Lower leg skin (tissue), 4 donors: ENCODE measurements around the gene KAT6B. TPM values are rescaled to one million over a fixed set of nuclear protein-coding genes. Genes with fewer than 3 reads are reported as not detected.
A peak's percentile ranks its signal among the peaks of the same experiment; 100 is the strongest.
"Not testable (repeated sequence)": the region's sequence is repeated elsewhere in the genome, so short reads cannot be mapped to it uniquely, and the experiment has no call there.

Experiments
- DNase-seq, 2 donors: peaks; one replicate each; pipeline ENCODE4 v3.0.0-alpha.2; 2019; ENCODE audit warnings: low spot score in 2 of 2
- H3K4me3 ChIP-seq: fragments of 200-600 bp; sonication (generic); 2 replicates; pipeline ENCODE4 v1.5.1; 2017; ENCODE audit warnings: mild to moderate bottlenecking, low read depth; ENCODE audit not compliant: poor library complexity, severe bottlenecking
- CTCF ChIP-seq, 3 donors: fragments of 450-650 bp; IDR thresholded peaks; one replicate each; pipeline ENCODE4 v1.5.1; 2016; ENCODE audit warnings: antibody characterized with exemption in 3 of 3, mild to moderate bottlenecking in 3 of 3, moderate library complexity in 2 of 3
- POLR2A ChIP-seq, 2 donors: fragments of 450-650 bp; IDR thresholded peaks; one replicate each; pipeline ENCODE4 v1.6.1; 2016 to 2017; ENCODE audit warnings: antibody characterized with exemption in 2 of 2, mild to moderate bottlenecking in 1 of 2, moderate library complexity in 1 of 2
- WGBS, 2 donors: methylation state at CpG; one replicate each; pipeline ENCODE4 v1.1.5; 2018; 5-methylcytosine and 5-hydroxymethylcytosine counted together
- intact Hi-C: fragments of 100-400 bp; cut with DNase I; formaldehyde crosslinking; loops from one replicate; pipeline ENCODE4 v1.15.0; 2023; ENCODE audit warnings: low total_unique reads
- total RNA-seq, 4 donors: library from RNA; depleted of rRNA; stranded (reverse); fragments of >200 nt; gene quantifications; one replicate each; pipeline ENCODE4 v1.1.0, GENCODE V29; 2016

KAT6B gene
- total RNA-seq = 10 to 100 TPM; 17.2 to 40.1 (median 34.5) TPM

- 0 to 2% methylated on average over 33 to 52 of the region's 67 CpGs for WGBS, 2 donors
- DNase-seq = peak; percentile 100
- no peak for TF ChIP-seq CTCF (IDR thresholded peaks at IDR 0.05)
- TF ChIP-seq POLR2A (IDR thresholded peaks at IDR 0.05) = no peak
- intact Hi-C loops = no loop called here
- peak within 1 kb of the TSS; percentile 67 for H3K4me3 ChIP-seq
Measured at GRCh38 chr10:74826142-74827044, at the start of gene KAT6B. KAT6B (plus strand) TSS chr10:74826600; CDS start chr10:74842858, 16,258 bp downstream.

GRCh38 chr10:74778436-74779094, 47.8 kb upstream of the KAT6B start:
- no peak for DNase-seq
- TF ChIP-seq CTCF (IDR thresholded peaks at IDR 0.05) (no peak), POLR2A (IDR thresholded peaks at IDR 0.05) (no peak)
- no peak overlapping the region for H3K4me3 ChIP-seq
- intact Hi-C loops = no loop called here
- 80 to 86% methylated on average over 12 of the region's 12 CpGs for WGBS, 2 donors

- DNase-seq = peak in 1 of 2 donors; percentile 2
- WGBS, 2 donors = 86 to 97% methylated on average over 4 of the region's 4 CpGs
- intact Hi-C loops, H3K4me3 ChIP-seq: not testable (repeated sequence)
Measured at GRCh38 chr10:74781870-74782269, 44.5 kb upstream of the KAT6B start.

GRCh38 chr10:74784462-74784861, 41.9 kb upstream of the KAT6B start:
- TF ChIP-seq CTCF (IDR thresholded peaks at IDR 0.05) = no peak
- no peak for TF ChIP-seq POLR2A (IDR thresholded peaks at IDR 0.05)
- DNase-seq = no peak
- WGBS, 2 donors = 90 to 94% methylated on average over 1 of the region's 1 CpG
- H3K4me3 ChIP-seq = no peak overlapping the region
- intact Hi-C loops = no loop called here

- H3K4me3 ChIP-seq = no peak overlapping the region
- WGBS, 2 donors = 86 to 87% methylated on average over 4 of the region's 4 CpGs
- no peak for DNase-seq
- intact Hi-C loops = no loop called here
- TF ChIP-seq CTCF (IDR thresholded peaks at IDR 0.05) = no peak
- no peak for TF ChIP-seq POLR2A (IDR thresholded peaks at IDR 0.05)
Measured at GRCh38 chr10:74786126-74786525, 40.3 kb upstream of the KAT6B start.

GRCh38 chr10:74787457-74787856, 38.9 kb upstream of the KAT6B start:
- no peak for DNase-seq
- intact Hi-C loops = no loop called here
- WGBS, 2 donors = 82 to 85% methylated on average over 5 of the region's 5 CpGs
- TF ChIP-seq CTCF (IDR thresholded peaks at IDR 0.05) (no peak), POLR2A (IDR thresholded peaks at IDR 0.05) (no peak)
- H3K4me3 ChIP-seq = no peak overlapping the region

GRCh38 chr10:74791979-74792378, 34.4 kb upstream of the KAT6B start:
- DNase-seq = peak in 1 of 2 donors; percentile 1
- H3K4me3 ChIP-seq, intact Hi-C loops: not testable (repeated sequence)
- 91 to 92% methylated on average over 5 of the region's 5 CpGs for WGBS, 2 donors
